GM21423 (cell line): ENCODE results near the gene RIN2.

ENCODE experiments used
- ATAC-seq: cut with Tn5 transposase; IDR thresholded peaks from one replicate; pipeline ENCODE4 v1.9.1; 2021; ENCODE audit warnings: mild to moderate bottlenecking, moderate library complexity; ENCODE audit not compliant: unreplicated experiment

Gene RIN2

DNA sequence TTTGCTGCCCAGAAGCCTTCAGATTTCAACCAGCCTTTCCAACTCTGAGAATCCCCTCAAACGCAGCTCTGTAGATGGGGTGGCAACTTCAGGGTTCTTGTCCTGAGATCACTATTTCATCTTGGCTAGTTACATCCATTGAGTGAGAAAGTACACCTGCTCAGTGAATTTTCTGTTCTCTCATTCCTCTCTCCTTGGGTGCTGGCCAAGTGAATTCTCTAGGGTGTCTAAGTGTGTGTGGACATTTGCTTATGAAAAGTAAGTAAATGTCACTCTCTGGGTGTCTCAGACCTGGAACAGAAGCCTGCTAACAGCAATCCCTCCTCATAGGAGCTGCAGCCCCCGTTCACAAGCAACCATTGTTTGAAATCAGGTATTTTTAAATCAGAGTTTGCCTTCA is 3.8 kb downstream of the RIN2 start:
- no peak for ATAC-seq

DNA sequence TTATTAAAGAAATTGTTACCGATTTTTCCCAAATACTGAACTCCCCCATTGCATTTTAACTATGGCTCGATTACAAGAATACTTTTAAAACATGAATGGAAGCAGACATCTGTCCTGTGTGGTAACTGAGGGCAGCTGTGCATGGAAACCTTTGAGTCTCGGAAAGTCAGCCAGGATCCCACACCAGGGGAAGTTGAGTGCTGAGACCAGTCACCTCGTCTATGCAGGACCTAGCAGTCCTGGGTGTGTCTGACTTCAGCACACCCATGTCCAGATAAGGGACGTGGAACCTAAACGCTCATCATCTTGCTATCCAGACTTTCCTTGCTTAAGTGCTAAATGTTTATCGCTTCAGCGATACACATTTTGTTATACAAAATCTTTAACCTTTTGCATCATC is 6.1 kb downstream of the RIN2 start:
- no peak for ATAC-seq

DNA sequence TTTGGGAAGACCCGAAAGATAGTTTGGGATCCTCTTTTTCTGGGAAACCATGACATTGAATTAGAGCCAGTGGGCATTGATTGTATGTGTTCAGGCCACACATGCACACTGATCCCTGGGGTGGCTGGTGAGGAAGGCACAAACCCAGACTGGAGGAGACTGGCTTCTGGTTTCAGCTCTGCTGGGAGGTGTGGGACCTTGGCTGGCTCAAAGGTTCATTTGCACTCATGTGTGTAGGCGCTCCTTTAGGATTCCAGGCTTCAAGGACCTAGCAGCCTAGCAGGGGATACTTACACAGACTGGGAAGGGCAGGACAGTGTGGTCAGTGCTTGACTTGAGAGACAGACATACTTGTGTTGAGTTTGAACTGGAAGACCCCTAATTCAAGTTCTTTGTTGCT is 7.2 kb downstream of the RIN2 start:
- ATAC-seq, result no peak

DNA sequence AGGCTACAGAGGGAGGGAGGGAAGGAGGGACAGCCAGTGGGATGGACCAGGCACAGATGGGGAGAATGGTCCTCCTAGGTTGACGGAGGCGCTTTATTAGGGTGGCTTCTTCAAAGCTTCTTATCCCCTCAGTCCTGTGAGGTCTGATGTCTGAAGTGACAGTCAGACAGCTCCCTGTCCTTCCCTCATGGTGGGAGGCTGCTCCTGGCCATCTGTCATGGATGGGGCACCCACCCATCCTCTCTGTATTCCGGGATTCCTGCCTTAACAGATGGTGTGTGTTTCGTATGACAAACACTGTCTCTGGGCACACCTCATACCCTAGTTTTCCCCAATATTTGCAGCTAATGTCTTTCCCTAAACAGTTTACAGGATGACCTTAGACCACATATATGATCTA is 7.9 kb downstream of the RIN2 start:
- ATAC-seq, result no peak

DNA sequence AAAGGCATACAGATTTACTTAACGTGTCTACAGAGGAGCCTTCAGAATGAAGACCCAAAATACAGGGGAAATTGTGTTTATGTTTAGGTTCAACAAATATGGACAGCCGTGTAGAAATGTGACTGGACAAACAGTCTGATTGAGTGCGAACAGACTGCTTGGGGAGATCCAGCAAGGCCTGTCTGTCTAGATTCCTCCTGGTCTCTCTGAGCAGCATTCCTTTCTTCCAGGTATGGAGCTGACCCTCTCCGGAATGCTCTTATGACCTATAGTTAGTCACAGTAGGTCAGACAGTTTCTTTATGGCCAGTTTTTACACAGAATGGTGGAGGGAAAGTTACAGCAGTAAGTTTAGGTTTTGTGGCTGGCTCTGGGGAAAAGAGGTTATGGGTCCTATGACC is 9.0 kb downstream of the RIN2 start:
- ATAC-seq, result no peak

DNA sequence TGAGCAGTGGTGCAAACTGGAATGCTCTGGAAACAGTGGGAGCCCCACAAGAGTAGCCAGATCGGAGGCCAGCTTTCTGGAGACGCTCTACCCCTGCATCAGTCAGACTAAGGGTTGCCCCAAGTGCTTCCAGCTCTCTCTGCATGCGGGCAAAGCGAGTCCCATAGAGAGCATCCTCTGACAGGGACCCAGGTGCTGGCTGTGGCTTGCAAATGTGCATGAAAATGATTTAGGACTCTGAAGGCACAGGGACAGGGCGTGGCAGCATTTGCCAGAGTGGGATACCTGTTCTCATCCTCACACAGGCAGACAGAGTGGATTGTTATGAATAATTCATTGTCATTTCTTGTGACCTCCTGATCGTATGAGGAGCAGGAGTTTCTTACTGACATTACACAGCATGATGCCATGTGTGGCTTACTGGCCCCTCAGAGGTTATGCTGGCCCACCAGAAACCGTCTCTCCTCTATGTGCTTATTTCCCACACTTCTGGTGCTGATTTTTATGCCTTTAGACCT is 10.3 kb downstream of the RIN2 start:
- no peak for ATAC-seq

DNA sequence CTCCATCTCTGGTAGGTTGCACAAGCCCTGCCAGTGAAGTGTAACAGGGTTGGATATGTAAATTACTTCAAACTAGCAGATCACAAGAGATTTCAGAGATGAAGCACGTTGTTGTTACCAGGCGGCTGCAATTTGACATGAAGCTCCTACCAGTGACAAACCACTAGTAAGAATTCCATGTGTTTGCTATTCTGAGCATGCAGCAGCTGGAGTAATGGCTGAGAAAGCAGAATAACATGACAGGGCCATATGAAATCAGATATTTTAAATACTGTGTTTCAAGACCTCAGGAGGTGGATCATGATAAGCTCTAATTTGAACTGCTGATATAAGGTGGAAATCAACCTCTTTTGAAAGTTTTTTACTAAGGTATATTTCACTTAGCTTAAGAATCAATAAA is 11.4 kb downstream of the RIN2 start:
- no peak for ATAC-seq

DNA sequence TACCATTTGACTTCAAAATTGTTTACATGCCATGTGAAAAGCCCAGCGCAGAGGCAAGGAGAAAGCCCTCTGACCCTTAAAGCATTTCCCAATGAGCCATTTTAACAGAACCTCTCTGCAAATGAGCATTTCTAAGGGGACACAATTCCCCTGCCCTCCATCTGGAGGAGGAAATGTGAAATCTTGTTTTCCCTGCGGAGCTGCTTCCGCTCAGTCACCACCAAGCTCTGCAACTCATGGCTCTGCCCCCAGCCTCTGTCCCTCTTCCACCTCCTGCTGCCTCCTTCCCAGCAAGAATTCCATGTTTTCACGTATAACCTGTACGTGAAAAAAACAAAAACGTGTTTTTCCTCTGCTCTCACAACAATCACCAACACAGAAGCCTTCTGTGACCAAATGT is 12.3 kb downstream of the RIN2 start:
- ATAC-seq, result no peak

DNA sequence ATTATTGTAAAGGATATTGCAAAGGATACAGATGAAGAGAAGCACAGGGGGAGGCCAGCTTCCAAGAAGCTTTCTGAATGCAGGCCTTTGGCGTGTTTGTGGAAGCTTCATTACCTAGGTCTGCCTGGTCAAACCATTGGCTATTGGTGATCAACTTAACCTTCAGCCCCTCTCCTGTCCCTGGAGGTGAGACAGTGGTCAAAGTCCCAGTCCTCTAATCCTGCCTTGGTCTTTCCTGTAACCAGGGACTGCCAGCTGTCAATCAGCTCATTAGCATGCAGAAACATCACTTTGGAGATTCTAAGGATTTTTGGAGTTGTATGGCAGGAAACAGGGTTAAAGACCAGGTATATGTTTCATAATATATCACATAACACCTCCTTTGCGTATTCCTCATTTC is 13.0 kb downstream of the RIN2 start:
- no peak for ATAC-seq

DNA sequence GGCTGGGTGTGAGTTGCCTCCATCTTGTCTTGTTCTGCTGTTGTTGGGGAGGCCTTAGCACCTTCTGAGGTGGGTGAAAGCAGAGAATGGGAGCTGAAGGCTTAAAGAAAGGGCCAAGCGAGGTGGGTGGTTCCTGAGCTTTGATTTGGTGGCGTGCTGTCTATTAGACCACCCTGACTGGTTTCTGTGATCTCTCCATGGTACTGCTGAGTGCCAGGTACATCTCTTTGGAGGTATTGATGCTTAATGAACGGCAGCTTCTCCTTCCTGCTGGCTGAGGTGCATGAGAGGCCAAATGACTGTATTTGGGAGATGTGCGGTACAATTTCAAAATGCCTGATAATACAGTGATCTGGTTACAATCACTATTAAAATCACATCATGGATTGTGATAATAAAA is 15.4 kb downstream of the RIN2 start:
- ATAC-seq, result no peak

DNA sequence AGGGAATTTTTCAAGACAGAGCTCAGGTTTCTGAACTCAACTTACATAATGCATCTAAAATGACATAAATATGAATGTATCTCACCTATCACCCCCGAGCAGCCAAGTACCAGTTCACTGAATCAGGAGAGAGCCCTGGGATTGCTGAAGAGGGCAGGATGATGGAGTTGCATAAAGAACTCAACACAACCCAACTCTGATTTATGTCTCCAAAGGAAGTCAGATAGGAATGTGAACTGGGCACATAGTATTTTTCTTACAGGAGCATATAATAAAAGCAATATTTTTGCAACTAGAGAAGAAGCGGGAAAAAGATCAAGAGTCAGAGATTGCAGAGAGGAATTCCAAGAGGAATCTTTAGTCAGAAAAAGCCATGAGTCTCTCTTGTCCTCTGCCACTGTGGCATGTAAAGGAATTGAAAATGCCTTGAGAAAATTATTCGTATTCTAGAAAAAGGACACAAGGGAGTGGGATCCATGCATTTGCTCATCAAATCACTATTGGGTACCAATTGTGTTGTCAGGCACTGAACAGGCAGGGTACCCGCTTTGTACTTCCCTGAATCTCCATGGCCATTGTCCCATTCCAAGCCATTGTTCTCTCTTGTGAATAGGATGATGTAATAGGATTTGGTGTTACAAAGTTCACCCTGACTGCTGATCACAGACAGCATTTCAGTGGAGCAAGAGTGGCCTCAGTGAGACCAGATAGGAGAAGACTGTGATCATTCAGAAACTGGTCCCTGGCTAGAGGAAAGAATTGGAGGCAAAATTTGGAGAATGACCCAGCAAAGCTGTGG is 16.3 kb downstream of the RIN2 start:
- ATAC-seq, result no peak

DNA sequence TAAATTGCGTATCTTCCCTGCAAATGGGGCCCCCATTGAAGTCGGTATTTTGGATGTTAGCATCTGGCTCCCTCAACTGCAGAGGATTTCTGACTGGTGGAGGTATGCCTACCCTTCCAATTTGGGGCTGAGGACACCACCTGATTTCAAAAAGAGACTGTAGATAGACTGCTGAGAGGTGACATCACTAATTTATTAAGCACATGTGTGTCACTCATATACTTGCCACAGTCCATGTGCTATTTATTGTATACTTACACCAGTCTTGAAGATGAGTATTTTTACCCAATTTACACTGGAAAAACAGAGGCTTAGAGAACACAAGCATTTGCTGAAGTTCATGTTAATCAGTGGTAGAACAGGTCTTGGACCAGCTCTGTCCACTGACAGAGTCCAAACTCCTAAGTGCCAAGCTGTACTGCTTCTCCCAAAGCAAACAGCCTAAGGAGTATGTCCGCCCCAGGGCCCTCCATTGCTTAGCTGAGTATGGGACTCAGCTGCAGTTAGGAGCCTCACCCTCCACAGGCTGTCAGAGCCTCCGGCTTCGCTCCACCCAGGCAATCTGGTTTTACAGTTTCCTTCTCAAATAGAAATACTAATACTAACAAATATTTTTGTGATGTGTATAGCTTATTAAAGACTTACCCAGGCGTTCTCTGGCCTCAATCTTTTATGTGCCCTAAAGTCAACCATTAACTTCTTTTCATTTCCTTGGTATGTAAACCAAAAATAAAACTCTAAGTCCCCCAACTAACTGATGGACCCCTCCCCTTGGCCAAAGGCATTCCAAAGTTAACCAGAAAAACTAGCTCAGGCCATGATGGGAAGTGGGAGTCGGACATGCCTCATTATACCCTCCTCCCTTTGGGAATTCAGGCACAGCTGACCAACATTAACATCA is 17.5 kb downstream of the RIN2 start:
- ATAC-seq, result no peak

DNA sequence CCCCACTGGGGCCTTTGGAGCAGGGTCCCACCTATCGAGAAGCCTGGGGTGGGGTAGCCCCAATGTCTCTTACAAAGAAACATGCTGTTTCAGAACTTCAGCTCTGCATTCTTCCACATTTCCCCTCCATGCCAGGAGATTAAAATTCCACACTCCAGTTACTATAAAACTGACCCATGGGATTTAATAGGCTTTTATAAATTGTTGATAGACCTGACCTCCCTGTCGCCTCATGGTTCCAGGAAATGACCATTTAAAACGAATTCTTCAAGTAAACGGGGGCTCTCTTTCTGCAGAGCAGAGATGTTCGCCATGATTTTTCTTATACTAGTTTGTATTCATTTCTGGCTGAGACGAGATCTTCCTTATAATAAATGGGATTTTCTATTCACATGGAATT is 19.3 kb downstream of the RIN2 start:
- ATAC-seq, result no peak

DNA sequence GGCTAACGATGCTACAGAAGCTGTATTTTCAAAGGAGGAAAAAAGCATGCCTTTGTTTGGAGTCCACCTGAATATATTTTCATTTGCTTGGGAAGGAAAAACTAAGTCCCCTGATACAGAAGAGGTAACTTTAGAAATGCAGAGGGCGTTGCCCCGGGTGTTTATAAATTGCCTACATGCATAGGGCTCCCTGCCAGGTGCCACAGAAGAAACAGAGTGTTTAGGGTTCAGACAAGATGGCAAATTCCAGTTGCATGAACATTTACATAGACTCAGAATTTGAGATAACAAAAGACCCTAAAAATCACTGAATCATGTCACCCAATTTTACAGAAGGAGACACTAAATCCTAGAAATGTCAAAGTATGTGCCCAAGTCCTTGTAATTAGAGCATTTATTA is 19.9 kb downstream of the RIN2 start:
- ATAC-seq, result no peak

DNA sequence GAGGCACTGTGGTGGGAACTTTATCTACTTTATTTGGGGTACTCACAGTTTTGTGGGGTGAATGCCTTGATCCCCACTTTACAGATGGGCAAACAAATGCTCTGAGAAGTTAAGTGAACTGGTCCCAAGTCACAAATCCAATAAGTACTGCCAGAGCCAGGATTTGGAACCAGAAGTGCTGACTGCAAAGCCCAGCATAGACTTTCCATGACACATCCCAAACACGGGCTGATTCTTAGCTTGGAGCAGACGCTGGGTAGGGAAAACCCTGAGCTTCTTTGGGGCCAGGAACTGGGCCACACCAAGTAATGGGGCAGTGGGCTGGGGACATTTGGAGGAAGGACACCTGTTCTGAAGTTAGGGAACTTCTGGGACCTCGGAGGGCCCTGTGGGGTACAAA is 20.3 kb downstream of the RIN2 start:
- ATAC-seq, result no peak

DNA sequence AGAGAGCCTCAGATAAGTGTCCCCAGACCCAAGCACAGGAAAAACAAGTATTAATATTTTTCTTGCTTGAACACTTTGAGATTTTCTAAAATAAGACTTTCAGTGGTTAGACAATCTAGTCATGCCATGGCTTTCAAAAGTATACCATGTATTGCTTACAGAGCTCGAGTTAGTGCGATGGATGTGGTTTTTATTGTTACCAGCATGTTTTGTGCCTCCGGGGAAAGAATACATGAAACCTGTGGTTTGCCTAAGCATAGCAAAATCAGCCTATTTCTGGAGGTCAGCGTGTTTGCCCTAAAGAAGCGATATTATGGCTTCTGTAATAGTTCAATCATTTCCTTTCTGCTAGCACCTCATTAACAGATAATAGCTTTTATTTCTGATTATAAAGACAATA is 21.6 kb downstream of the RIN2 start:
- ATAC-seq, result no peak

DNA sequence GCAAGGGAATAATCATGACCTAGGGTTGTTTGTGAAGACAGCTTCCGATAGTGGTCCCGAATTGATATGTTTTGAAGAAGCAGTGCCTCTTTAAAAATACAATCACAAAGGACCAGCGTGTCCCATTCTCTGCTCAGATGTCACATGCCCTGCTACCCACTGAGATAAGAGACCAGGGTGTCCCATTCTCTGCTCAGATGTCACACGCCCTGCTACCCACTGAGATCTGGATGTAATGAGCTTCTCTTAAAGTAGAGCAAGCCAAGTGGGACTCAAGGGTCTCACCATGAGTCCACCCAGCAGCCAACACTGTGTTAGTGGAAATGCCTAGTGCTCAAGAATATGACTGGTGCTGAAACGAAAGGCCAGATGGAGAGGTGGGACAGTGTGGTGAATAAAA is 22.2 kb downstream of the RIN2 start:
- no peak for ATAC-seq

DNA sequence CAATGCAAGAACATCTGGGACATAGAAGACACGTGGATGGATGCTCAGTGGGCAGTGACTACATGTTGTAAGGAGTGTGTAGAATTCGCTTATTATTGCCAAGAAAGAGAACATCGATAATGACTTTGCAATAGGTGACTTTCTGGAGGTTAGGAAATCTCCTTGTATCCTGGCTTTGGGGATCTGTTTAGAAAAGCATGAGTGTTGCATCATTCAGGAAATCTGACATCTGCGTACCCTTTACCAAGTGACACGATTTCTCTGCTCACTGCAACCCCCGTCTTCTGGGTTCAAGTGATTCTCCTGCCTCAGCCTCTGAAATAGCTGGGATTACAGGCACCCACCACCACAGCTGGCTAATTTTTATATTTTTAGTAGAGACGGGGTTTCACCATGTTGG is 23.2 kb downstream of the RIN2 start:
- ATAC-seq, result no peak

DNA sequence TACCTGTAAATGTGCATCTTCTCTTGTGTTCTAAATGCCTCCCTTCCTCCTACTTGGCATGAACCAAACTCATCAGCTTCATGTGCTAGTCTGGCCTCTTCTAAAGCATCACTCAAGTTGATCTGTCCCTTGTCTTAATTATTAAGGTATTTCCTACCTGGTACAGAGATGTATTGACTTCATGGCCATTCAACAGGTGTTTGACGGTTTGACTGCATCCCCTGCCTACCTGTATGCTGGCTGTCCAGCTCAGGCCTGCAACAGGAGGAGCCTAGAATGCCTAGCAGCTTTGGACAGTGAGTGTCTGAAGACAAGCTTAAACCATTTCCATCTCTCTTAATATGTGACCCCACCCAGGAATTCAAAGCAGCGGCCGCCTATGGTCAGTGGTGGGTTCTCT is 24.6 kb downstream of the RIN2 start:
- no peak for ATAC-seq

DNA sequence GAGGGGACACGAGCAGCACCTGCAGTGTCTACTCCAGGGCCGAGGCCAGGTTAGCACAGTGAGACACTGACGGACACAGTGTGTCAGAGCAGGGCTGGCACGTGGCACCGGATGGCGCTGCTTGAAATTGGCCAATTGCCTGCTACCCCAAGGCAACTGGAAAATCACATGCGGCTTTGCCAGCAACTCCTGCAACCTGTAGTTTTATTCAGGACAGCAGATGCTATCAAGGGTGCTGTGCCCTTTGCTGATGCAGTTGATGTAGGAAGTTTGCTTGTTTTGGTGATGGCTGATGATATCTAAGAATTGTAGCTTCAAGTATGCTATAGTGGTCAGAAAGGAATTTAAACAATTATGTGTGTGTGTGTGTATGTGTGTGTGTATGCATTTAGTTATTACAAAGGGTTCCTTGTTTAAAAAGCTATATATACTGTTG is 25.9 kb downstream of the RIN2 start:
- ATAC-seq, result no peak

DNA sequence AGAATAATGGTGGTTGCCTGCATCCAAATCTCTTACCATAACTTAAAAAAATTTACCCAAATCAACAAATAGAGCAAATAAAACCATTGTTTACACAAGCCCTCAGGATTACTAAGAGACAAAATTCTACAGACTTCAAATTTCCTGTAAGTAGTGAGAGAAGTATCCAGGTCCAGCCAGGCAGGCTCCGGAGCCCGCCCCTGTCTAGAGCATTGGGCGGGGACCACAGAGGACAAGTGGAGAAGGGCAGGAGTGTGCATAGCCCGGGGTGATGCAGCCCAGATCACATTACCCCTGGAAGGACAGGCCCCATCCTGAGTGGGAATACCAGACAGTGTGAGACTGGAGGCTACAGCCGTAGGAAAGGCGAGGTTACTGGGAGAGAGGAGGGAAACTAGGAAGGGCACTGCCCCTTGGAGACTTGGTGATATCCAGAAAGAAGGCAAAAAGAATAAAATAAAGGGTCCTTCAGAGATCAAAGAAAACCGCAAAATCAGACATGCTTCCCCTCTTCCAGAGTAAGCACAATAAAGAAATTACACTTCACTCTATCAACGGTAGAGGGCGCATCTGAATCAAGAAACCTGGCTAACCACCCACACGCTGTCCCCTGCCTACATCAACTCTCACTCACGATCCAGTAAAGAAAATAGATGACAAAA is 26.6 kb downstream of the RIN2 start:
- ATAC-seq, result no peak
